ENCODE data around the gene SLC39A7.
"Not testable (repeated sequence)": the region's sequence is repeated elsewhere in the genome, so short reads cannot be mapped to it uniquely, and the experiment has no call there.

The SLC39A7 gene

GRCh38 chr6:33206027-33206863 lies 5.6 kb downstream of the SLC39A7 start:
- no peak for DNase-seq

GRCh38 chr6:33206864-33207551 lies 6.3 kb downstream of the SLC39A7 start:
- DNase-seq: peak; percentile 34

- DNase-seq: peak; percentile 81
Observed at GRCh38 chr6:33207552-33208090, 7.0 kb downstream of the SLC39A7 start.

- peak; percentile 92 for DNase-seq
Observed at GRCh38 chr6:33208091-33208967, 7.7 kb downstream of the SLC39A7 start, which contains the start of gene RING1. Gene RING1 (plus strand): TSS chr6:33208500. CDS start chr6:33208823, 323 bp downstream.

- no peak for DNase-seq
Observed at GRCh38 chr6:33209856-33210255, 9.2 kb downstream of the SLC39A7 start.

GRCh38 chr6:33211136-33211535 lies 10.5 kb downstream of the SLC39A7 start:
- no peak for DNase-seq

- no peak for DNase-seq
Observed at GRCh38 chr6:33211666-33212422, 11.2 kb downstream of the SLC39A7 start.

- DNase-seq: no peak
Observed at GRCh38 chr6:33212857-33213165, 12.1 kb downstream of the SLC39A7 start.

GRCh38 chr6:33213166-33213988 lies 12.7 kb downstream of the SLC39A7 start:
- DNase-seq: peak; percentile 67

GRCh38 chr6:33213989-33214335 lies 13.3 kb downstream of the SLC39A7 start:
- DNase-seq: no peak

- no peak for DNase-seq
Observed at GRCh38 chr6:33215271-33216116, 14.8 kb downstream of the SLC39A7 start.

GRCh38 chr6:33216117-33216649 lies 15.5 kb downstream of the SLC39A7 start:
- no peak for DNase-seq

- DNase-seq: no peak
Observed at GRCh38 chr6:33217246-33217645, 16.6 kb downstream of the SLC39A7 start.

- no peak for DNase-seq
Observed at GRCh38 chr6:33217681-33218080, 17.0 kb downstream of the SLC39A7 start.

- not testable (repeated sequence) for DNase-seq
Observed at GRCh38 chr6:33226503-33227120, 25.9 kb downstream of the SLC39A7 start.

- peak; percentile 36 for DNase-seq
Observed at GRCh38 chr6:33235221-33235634, 34.6 kb downstream of the SLC39A7 start.

GRCh38 chr6:33236328-33236727 lies 35.7 kb downstream of the SLC39A7 start:
- no peak for DNase-seq

GRCh38 chr6:33236852-33237251 lies 36.2 kb downstream of the SLC39A7 start:
- no peak for DNase-seq

GRCh38 chr6:33237741-33238140 lies 37.1 kb downstream of the SLC39A7 start:
- no peak for DNase-seq

GRCh38 chr6:33241968-33242367 lies 41.3 kb downstream of the SLC39A7 start:
- no peak for DNase-seq

Data from right hindlimb (tissue), 1 donor.